K562 (cell line): ENCODE measurements around the gene DOK3. TPM values are rescaled to one million over a fixed set of nuclear protein-coding genes. Genes with fewer than 3 reads are reported as not detected.

Experiments used
- CHD1 ChIP-seq: fragments of 200-600 bp; sonication (generic); IDR thresholded peaks from one replicate; pipeline ENCODE4 v1.6.1; 2012; ENCODE audit warnings: mild to moderate bottlenecking, moderate library complexity, low read length, inconsistent platforms
- EP400 ChIP-seq: fragments of 450-650 bp; IDR thresholded peaks from 2 replicates; pipeline ENCODE4 v1.6.1; 2017; ENCODE audit warnings: antibody characterized with exemption, mild to moderate bottlenecking, moderate library complexity
- FOXA3 ChIP-seq, 2 experiments: fragments of 450-650 bp in 1 of 2; sonication (generic) in 1 of 2; formaldehyde crosslinking; IDR thresholded peaks in 1 of 2; conservative IDR thresholded peaks in 1 of 2; 2 replicates each; pipeline versions ENCODE4 v1.4.0 to v1.8.0; 2020 to 2022; ENCODE audit warnings: mild to moderate bottlenecking in 2 of 2, missing genetic modification reagents in 1 of 2
- FOXK1 ChIP-seq: sonication (generic); formaldehyde crosslinking; IDR thresholded peaks from 2 replicates; pipeline ENCODE4 v1.8.0; 2022; ENCODE audit warnings: missing genetic modification reagents, mild to moderate bottlenecking, borderline replicate concordance
- FUS ChIP-seq: fragments of 200-400 bp; formaldehyde crosslinking; optimal IDR thresholded peaks from 2 replicates; pipeline ENCODE3; 2017; ENCODE audit warnings: low read depth, low read length
- GATAD2A ChIP-seq: fragments of 450-650 bp; IDR thresholded peaks from 2 replicates; pipeline ENCODE4 v1.6.1; 2017
- HMGN3 ChIP-seq: IDR thresholded peaks from 2 replicates; pipeline ENCODE4 v1.6.1; 2011; ENCODE audit warnings: borderline replicate concordance, low read depth, mild to moderate bottlenecking, mixed read lengths, low read length; ENCODE audit not compliant: insufficient read length; ENCODE audit errors: extremely low read depth
- KDM1A ChIP-seq, 2 experiments: fragments of 450-650 bp; IDR thresholded peaks; 2 replicates each; pipeline ENCODE4 v1.6.1; 2016; ENCODE audit warnings: mild to moderate bottlenecking in 2 of 2
- KDM2B ChIP-seq: fragments of 250-450 bp; sonication (Bioruptor Pico); IDR thresholded peaks from 2 replicates; pipeline ENCODE4 v1.8.0; 2021; ENCODE audit warnings: mild to moderate bottlenecking, moderate library complexity
- MEF2A ChIP-seq: IDR thresholded peaks from 2 replicates; pipeline ENCODE4 v1.6.1; 2011; ENCODE audit warnings: low read depth, mild to moderate bottlenecking, low read length, moderate library complexity; ENCODE audit not compliant: control insufficient read depth
- RAD21 ChIP-seq, 2 experiments: fragments of 250-450 bp in 1 of 2; fragments of 450-650 bp in 1 of 2; sonication (Bioruptor Pico) in 1 of 2; formaldehyde crosslinking in 1 of 2; IDR thresholded peaks in 1 of 2; conservative IDR thresholded peaks in 1 of 2; 2 replicates each; pipeline versions ENCODE4 v1.4.0 to v1.8.0; 2020 to 2022; ENCODE audit warnings: mild to moderate bottlenecking in 2 of 2, moderate library complexity in 1 of 2
- RBBP5 ChIP-seq: fragments of 200-600 bp; sonication (generic); IDR thresholded peaks from 2 replicates; pipeline ENCODE4 v1.6.1; 2012; ENCODE audit warnings: borderline replicate concordance, mild to moderate bottlenecking, low read length, control low read depth, inconsistent platforms; ENCODE audit not compliant: insufficient read depth, poor library complexity, severe bottlenecking
- RBM39 ChIP-seq: fragments of 200-400 bp; formaldehyde crosslinking; optimal IDR thresholded peaks from 2 replicates; pipeline ENCODE3; 2018; ENCODE audit warnings: low read depth, low read length
- RFX5 ChIP-seq: IDR thresholded peaks from 2 replicates; pipeline ENCODE4 v1.6.1; 2011; ENCODE audit warnings: low read depth, mild to moderate bottlenecking, improper control_type of control experiment, low read length
- SIN3A ChIP-seq, 2 experiments: fragments of 150-350 bp in 1 of 2; IDR thresholded peaks; 2 replicates each; pipeline ENCODE4 v1.6.1; 2011 to 2016; ENCODE audit warnings: borderline replicate concordance in 2 of 2, low read depth in 2 of 2, low read length in 2 of 2, mild to moderate bottlenecking in 2 of 2, moderate library complexity in 2 of 2; ENCODE audit not compliant: control insufficient read depth in 1 of 2
- SUPT5H ChIP-seq: fragments of 450-650 bp; IDR thresholded peaks from 2 replicates; pipeline ENCODE4 v1.6.1; 2016
- ZNF263 ChIP-seq: sonication (generic); formaldehyde crosslinking; IDR thresholded peaks from 2 replicates; pipeline ENCODE4 v1.8.0; 2022; ENCODE audit warnings: mild to moderate bottlenecking, missing genetic modification reagents, borderline replicate concordance
- polyA plus RNA-seq, 8 experiments: library from polyadenylated mRNA; depleted of rRNA in 4 of 8; stranded (reverse) in 5 of 8; unstranded in 3 of 8; fragments of >200 nt; fragmentation: Nextera tagmentation in 2 of 8; fragmentation: Illumina TruSeq in 1 of 8; extraction: Ambion mirVana in 2 of 8; extraction: Trizol in 1 of 8; gene quantifications; 2 replicates each; pipeline versions ENCODE4 v1.2.1 to v1.2.3, GENCODE V29; 2011 to 2014; ENCODE audit warnings: inconsistent platforms in 1 of 8, missing spikeins in 1 of 8
- total RNA-seq, 7 experiments: library from RNA; depleted of rRNA in 6 of 7; stranded (reverse); fragments of >200 nt in 6 of 7; fragmentation: Illumina TruSeq in 2 of 7; extraction: Trizol in 2 of 7; gene quantifications; 2 replicates each; pipeline versions ENCODE4 v1.2.1 to v1.2.3, GENCODE V29; 2011 to 2021; ENCODE audit warnings: low replicate concordance in 1 of 7
- TF ChIP-seq, protein P1 (sequence below): fragments of 250-450 bp; sonication (Bioruptor Pico); IDR thresholded peaks from 2 replicates; pipeline ENCODE4 v1.5.0; 2020; ENCODE audit warnings: mild to moderate bottlenecking, borderline replicate concordance
- TF ChIP-seq, protein P2 (sequence below): conservative IDR thresholded peaks from 2 replicates; pipeline ENCODE4 v1.6.1; 2011; ENCODE audit warnings: low read depth, mild to moderate bottlenecking, low read length; ENCODE audit not compliant: control insufficient read depth
- TF ChIP-seq, protein P3 (sequence below), 2 experiments: fragments of 450-650 bp in 1 of 2; sonication (generic) in 1 of 2; formaldehyde crosslinking; conservative IDR thresholded peaks; 2 replicates each; pipeline versions ENCODE4 v1.4.0 to v1.8.1; 2020 to 2022; ENCODE audit warnings: mild to moderate bottlenecking in 1 of 2, missing genetic modification reagents in 1 of 2

DOK3 gene
- total and polyA plus RNA-seq, 9 of the 15 experiments (the other 6 are each of a cell fraction or from before 2014, with no cell fraction given) = 1.3 to 23.0 (median 8.0) TPM

DNA sequence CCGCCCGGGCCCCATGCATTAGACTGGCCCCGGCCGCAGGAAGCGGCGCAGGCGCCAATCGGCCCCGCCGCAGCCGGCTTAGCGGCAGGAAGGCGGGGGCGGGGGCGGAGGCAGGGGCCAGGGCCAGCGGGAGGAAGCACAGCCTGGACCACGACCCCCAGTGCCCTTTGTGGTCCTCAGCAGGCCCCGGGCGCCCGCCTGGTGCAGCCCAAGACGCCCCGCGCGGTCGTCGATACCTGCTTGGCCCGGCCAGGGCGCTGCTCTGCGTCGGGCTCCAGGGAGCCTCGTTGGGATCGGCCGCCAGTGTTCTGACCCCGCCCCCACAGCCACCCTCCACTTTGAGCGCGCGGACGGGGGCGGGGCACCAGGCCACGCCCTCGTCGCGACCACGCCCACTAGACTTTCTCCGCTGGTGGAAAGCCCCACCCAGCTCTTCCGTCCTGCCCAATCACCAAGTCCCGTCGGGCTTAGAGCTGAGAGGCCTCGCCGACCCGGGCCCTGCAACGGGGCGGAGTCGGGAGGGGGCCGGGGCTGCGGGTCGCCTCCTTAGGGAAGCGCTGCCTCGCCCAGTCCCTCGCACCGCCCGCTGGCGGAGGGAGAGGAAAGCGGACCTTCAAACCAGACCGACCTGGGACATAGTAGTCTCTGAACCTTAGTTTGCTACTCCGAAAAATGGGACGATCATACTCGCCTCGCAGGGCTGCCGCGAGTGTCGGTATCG, 12.2 kb downstream of the DOK3 start, which contains the start of gene PDLIM7 (continued):
- TF ChIP-seq, protein P1, sequence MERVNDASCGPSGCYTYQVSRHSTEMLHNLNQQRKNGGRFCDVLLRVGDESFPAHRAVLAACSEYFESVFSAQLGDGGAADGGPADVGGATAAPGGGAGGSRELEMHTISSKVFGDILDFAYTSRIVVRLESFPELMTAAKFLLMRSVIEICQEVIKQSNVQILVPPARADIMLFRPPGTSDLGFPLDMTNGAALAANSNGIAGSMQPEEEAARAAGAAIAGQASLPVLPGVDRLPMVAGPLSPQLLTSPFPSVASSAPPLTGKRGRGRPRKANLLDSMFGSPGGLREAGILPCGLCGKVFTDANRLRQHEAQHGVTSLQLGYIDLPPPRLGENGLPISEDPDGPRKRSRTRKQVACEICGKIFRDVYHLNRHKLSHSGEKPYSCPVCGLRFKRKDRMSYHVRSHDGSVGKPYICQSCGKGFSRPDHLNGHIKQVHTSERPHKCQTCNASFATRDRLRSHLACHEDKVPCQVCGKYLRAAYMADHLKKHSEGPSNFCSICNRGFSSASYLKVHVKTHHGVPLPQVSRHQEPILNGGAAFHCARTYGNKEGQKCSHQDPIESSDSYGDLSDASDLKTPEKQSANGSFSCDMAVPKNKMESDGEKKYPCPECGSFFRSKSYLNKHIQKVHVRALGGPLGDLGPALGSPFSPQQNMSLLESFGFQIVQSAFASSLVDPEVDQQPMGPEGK (CRISPR knock-in tag) = no peak
- TF ChIP-seq HMGN3 (peak; percentile 82), FOXK1 (no peak), RBM39 (peak; percentile 53), RBBP5 (peak; percentile 73), EP400 (peak; percentile 51), FUS (peak; percentile 83), RFX5 (no peak), CHD1 (peak; percentile 8), MEF2A (no peak), KDM1A (IDR thresholded peaks at IDR 0.05) (peak; percentile 95 to 99), SUPT5H (peak; percentile 95), ZNF263 (CRISPR knock-in tag) (0 out of 2 replicates have a peak, but pooled peaks have one; percentile 11), RAD21 (CRISPR knock-in tag; conservative IDR thresholded peaks at IDR 0.05 in 1 of 2, IDR thresholded peaks at IDR 0.05 in 1 of 2) (0 out of 4 replicates have a peak, but pooled peaks of 1 of the 2 experiments have one; percentile 2), SIN3A (IDR thresholded peaks at IDR 0.05; ENCODE audit: borderline replicate concordance in 2 of 2, control insufficient read depth in 1 of 2, low read depth in 2 of 2, low read length in 2 of 2) (peak; percentile 16 to 48; a peak in 2 of 4 replicates), GATAD2A (0 out of 2 replicates have a peak, but pooled peaks have one; percentile 39), FOXA3 (CRISPR knock-in tag; conservative IDR thresholded peaks at IDR 0.05 in 1 of 2, IDR thresholded peaks at IDR 0.05 in 1 of 2) (0 out of 4 replicates have a peak, but pooled peaks of 1 of the 2 experiments have one; percentile 4), KDM2B (peak; percentile 77; the same call in 1 of the 2 replicates)
- TF ChIP-seq, protein P2, sequence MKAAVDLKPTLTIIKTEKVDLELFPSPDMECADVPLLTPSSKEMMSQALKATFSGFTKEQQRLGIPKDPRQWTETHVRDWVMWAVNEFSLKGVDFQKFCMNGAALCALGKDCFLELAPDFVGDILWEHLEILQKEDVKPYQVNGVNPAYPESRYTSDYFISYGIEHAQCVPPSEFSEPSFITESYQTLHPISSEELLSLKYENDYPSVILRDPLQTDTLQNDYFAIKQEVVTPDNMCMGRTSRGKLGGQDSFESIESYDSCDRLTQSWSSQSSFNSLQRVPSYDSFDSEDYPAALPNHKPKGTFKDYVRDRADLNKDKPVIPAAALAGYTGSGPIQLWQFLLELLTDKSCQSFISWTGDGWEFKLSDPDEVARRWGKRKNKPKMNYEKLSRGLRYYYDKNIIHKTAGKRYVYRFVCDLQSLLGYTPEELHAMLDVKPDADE = 0 out of 2 replicates have a peak, but pooled peaks have one; percentile 79
- TF ChIP-seq, protein P3, sequence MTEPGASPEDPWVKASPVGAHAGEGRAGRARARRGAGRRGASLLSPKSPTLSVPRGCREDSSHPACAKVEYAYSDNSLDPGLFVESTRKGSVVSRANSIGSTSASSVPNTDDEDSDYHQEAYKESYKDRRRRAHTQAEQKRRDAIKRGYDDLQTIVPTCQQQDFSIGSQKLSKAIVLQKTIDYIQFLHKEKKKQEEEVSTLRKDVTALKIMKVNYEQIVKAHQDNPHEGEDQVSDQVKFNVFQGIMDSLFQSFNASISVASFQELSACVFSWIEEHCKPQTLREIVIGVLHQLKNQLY (CRISPR knock-in tag; conservative IDR thresholded peaks at IDR 0.05) = 0 out of 4 replicates have a peak, but pooled peaks of 1 of the 2 experiments have one; percentile 70
